ENCODE measurements around the gene SOX14. TPM values are rescaled to one million over a fixed set of nuclear protein-coding genes. Genes with fewer than 3 reads are reported as not detected.

The SOX14 gene
- total RNA-seq (2014; rRNA removed; shearing (Covaris generic)) = not detected in 2 replicates
- polyA plus RNA-seq (2016; fragmentation: Nextera tagmentation; extraction: Ambion mirVana) = not detected in 2 replicates

DNA sequence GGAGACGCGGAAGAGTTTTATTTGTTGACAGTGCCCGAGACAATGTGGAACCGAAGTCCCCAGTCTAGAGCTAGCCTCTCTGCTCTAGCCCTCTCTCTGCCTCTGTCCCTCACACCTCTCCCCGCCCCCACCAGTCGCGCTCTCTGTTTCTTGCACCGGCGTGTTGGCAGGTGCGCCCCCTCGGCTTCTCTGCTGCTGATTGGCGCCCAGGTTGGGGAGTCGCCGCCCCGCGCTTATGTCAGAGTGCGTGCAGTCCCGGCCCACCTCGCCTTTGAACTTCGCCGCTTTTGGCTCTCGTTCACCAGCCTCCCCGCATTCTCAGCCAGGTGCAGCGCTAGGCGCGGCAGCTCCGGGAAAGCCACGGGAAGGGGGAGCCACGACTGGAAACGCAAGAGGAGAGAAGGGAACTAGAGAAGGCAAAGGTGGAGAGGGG, at the start of gene SOX14:
SOX14 (plus strand) TSS at position 315 of the 433 bp plus-strand sequence. CDS start 470 bp downstream, outside the sequence.
- H3K4me1 ChIP-seq (ENCODE audit: insufficient read depth) = no peaks in the 10 kb centered on the region
- H3K27me3 ChIP-seq (replicated peaks; ENCODE audit: insufficient read depth) = peaks cover 84% of the 10 kb centered on the region
- no peak within 1 kb of the TSS for H3K4me3 ChIP-seq
- no peaks in the 10 kb centered on the region for H3K36me3 ChIP-seq (ENCODE audit: low read depth)
- no peak for DNase-seq
- no peaks in the 10 kb centered on the region for H3F3A ChIP-seq (ENCODE audit: insufficient read depth)
- 1% methylated on average over 30 of the region's 30 CpGs for WGBS, 2 experiments (ENCODE audit: low coverage in 1 of 2, low lambda C conversion rate in 2 of 2, missing lambda C conversion rate in 2 of 2)
- in situ Hi-C loops (cut with MboI) = no loop called here
- TF ChIP-seq EZH2 (IDR thresholded peaks at IDR 0.05; ENCODE audit: insufficient read depth, poor library complexity, severe bottlenecking) (no peak), EZH2phosphoT487 (IDR thresholded peaks at IDR 0.05; ENCODE audit: insufficient read depth, low read depth) (no peak)
- no peaks in the 10 kb centered on the region for H3K9me2 ChIP-seq (ENCODE audit: insufficient read depth)
- H3K4me2 ChIP-seq (ENCODE audit: unreplicated experiment) = no peak within 1 kb of the TSS
- H3K9ac ChIP-seq = no peak within 1 kb of the TSS
- H3K27ac ChIP-seq = no peak within 1 kb of the TSS
- no peaks in the 10 kb centered on the region for H3K9me3 ChIP-seq (ENCODE audit: low read depth)
- no peaks in the 10 kb centered on the region for H4K20me1 ChIP-seq (ENCODE audit: insufficient read depth)
- H2AFZ ChIP-seq = no peak within 1 kb of the TSS
- no peaks in the 10 kb centered on the region for H3K79me2 ChIP-seq (ENCODE audit: insufficient read depth)

DNA sequence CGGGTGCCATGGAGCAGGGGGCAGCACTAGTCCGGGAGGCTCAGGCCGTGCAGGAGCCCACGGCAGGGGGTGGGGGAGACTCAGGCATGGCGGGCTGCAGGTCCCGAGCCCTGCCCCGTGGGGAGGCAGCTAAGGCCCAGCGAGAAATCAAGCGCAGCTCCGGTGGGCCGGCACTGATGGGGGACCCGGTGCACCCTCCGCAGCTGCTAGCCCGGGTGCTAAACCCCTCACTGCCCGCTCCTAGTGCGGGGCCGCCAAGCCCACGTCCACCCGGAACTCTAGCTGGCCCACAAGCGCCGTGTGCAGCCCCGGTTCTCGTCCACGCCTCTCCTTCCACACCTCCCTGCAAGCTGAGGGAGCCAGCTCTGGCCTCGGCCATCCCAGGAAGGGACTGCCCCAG, 49.6 kb upstream of the SOX14 start:
- no peak for DNase-seq
- H3K9ac ChIP-seq = no peak overlapping the region
- H3K36me3 ChIP-seq (ENCODE audit: low read depth) = no peaks in the 10 kb centered on the region
- no peaks in the 10 kb centered on the region for H3K9me2 ChIP-seq (ENCODE audit: insufficient read depth)
- H3K4me2 ChIP-seq (ENCODE audit: unreplicated experiment) = no peak overlapping the region
- no peaks in the 10 kb centered on the region for H3K79me2 ChIP-seq (ENCODE audit: insufficient read depth)
- no peak overlapping the region for H3K4me3 ChIP-seq
- no peak overlapping the region for H2AFZ ChIP-seq
- H3K9me3 ChIP-seq (ENCODE audit: low read depth) = no peaks in the 10 kb centered on the region
- no peaks in the 10 kb centered on the region for H4K20me1 ChIP-seq (ENCODE audit: insufficient read depth)
- H3K4me1 ChIP-seq (ENCODE audit: insufficient read depth) = no peaks in the 10 kb centered on the region
- TF ChIP-seq EZH2phosphoT487 (IDR thresholded peaks at IDR 0.05; ENCODE audit: insufficient read depth, low read depth) = no peak
- TF ChIP-seq EZH2 (IDR thresholded peaks at IDR 0.05; ENCODE audit: insufficient read depth, poor library complexity, severe bottlenecking) = no peak
- no peaks in the 10 kb centered on the region for H3K27me3 ChIP-seq (replicated peaks; ENCODE audit: insufficient read depth)
- H3K27ac ChIP-seq = no peak overlapping the region
- no peaks in the 10 kb centered on the region for H3F3A ChIP-seq (ENCODE audit: insufficient read depth)
- in situ Hi-C loops (cut with MboI) = no loop called here
- WGBS, 2 experiments (ENCODE audit: low coverage in 1 of 2, low lambda C conversion rate in 2 of 2, missing lambda C conversion rate in 2 of 2) = 39 to 76% methylated on average over 18 to 19 of the region's 25 CpGs

DNA sequence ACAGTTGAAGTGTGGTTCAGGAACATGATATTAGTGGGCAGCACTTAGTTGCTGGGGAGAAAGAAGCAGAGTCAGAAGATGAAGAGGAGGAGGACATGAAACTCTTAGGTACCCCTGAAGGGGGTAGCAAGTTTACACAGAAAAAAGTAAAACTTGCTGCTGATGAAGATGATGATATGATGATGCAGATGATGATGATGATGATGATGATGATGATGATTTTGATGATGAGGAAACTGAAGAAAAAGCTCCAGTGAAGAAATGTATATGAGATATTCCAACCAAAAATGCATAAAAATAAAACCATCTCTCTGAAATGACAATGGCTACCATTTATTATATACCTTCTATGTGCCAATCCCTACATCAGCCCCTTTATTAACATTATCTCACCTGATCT, 39.9 kb upstream of the SOX14 start:
- Histone ChIP-seq H3F3A (ENCODE audit: insufficient read depth) (no peaks in the 10 kb centered on the region), H3K4me2 (ENCODE audit: unreplicated experiment) (no peak overlapping the region), H3K9me2 (ENCODE audit: insufficient read depth) (no peaks in the 10 kb centered on the region), H3K4me1 (ENCODE audit: insufficient read depth) (no peaks in the 10 kb centered on the region), H3K79me2 (ENCODE audit: insufficient read depth) (no peaks in the 10 kb centered on the region), H4K20me1 (ENCODE audit: insufficient read depth) (no peaks in the 10 kb centered on the region), H3K4me3 (no peak overlapping the region), H3K9ac (no peak overlapping the region), H2AFZ (no peak overlapping the region), H3K27ac (no peak overlapping the region), H3K9me3 (ENCODE audit: low read depth) (no peaks in the 10 kb centered on the region), H3K36me3 (ENCODE audit: low read depth) (no peaks in the 10 kb centered on the region), H3K27me3 (replicated peaks; ENCODE audit: insufficient read depth) (no peaks in the 10 kb centered on the region)
- TF ChIP-seq EZH2phosphoT487 (IDR thresholded peaks at IDR 0.05; ENCODE audit: insufficient read depth, low read depth) (no peak), EZH2 (IDR thresholded peaks at IDR 0.05; ENCODE audit: insufficient read depth, poor library complexity, severe bottlenecking) (no peak)
- in situ Hi-C loops (cut with MboI) = no loop called here
- no peak for DNase-seq

DNA sequence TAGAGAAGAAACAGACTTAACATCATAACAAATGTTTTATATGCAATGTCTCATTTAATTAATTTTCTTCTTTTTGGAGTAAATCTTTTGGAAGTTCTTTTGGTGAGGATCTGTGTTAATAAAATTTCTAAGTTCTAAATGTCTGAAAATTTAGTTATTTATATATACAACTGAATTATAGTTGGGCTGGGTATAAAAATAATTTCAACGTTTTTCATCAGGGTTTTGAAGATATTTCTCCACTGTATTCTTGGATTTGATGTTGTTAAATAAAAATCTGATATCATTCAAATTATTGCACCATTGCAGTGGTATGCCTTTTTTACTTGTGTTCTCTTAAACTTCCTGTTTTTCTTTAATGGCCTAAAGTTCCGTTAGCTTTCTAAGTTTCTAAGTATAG, 26.9 kb upstream of the SOX14 start:
- H2AFZ ChIP-seq = no peak overlapping the region
- no peaks in the 10 kb centered on the region for H3K27me3 ChIP-seq (replicated peaks; ENCODE audit: insufficient read depth)
- DNase-seq = no peak
- TF ChIP-seq EZH2phosphoT487 (IDR thresholded peaks at IDR 0.05; ENCODE audit: insufficient read depth, low read depth) = no peak
- no peaks in the 10 kb centered on the region for H4K20me1 ChIP-seq (ENCODE audit: insufficient read depth)
- 9 to 20% methylated on average over 2 of the region's 2 CpGs for WGBS, 2 experiments (ENCODE audit: low coverage in 1 of 2, low lambda C conversion rate in 2 of 2, missing lambda C conversion rate in 2 of 2)
- H3K79me2 ChIP-seq (ENCODE audit: insufficient read depth) = no peaks in the 10 kb centered on the region
- no peaks in the 10 kb centered on the region for H3K36me3 ChIP-seq (ENCODE audit: low read depth)
- H3F3A ChIP-seq (ENCODE audit: insufficient read depth) = no peaks in the 10 kb centered on the region
- no peak overlapping the region for H3K4me2 ChIP-seq (ENCODE audit: unreplicated experiment)
- no peak overlapping the region for H3K9ac ChIP-seq
- in situ Hi-C loops (cut with MboI) = no loop called here
- H3K4me3 ChIP-seq = no peak overlapping the region
- no peaks in the 10 kb centered on the region for H3K9me2 ChIP-seq (ENCODE audit: insufficient read depth)
- H3K27ac ChIP-seq = no peak overlapping the region
- H3K4me1 ChIP-seq (ENCODE audit: insufficient read depth) = no peaks in the 10 kb centered on the region
- H3K9me3 ChIP-seq (ENCODE audit: low read depth) = peaks cover 4% of the 10 kb centered on the region

DNA sequence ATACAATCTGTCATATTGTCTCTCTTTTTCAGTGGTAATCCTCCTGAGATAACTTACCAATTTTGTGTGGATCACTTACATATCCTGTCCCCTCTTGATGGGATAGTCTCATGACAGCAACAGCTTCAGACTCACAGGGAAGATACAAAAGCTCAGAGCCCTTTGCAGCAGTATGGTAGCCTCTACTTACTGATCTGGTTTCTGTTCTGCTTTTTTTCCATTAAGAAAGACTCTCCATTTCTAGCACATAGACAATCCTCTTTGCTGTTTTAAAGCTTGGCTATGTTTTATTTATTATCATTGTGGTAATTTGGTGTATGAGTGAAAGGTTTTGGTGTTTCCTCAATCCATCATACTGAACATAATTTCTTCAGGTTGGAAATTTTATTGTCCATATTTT, 25.4 kb upstream of the SOX14 start:
- Histone ChIP-seq H3K9me2 (ENCODE audit: insufficient read depth) (no peaks in the 10 kb centered on the region), H3K79me2 (ENCODE audit: insufficient read depth) (no peaks in the 10 kb centered on the region), H3K4me2 (ENCODE audit: unreplicated experiment) (no peak overlapping the region), H4K20me1 (ENCODE audit: insufficient read depth) (no peaks in the 10 kb centered on the region), H3K27ac (no peak overlapping the region), H3K4me1 (ENCODE audit: insufficient read depth) (no peaks in the 10 kb centered on the region), H3K36me3 (ENCODE audit: low read depth) (no peaks in the 10 kb centered on the region), H2AFZ (no peak overlapping the region), H3K27me3 (replicated peaks; ENCODE audit: insufficient read depth) (no peaks in the 10 kb centered on the region), H3K9ac (no peak overlapping the region), H3K9me3 (ENCODE audit: low read depth) (peaks cover 4% of the 10 kb centered on the region), H3F3A (ENCODE audit: insufficient read depth) (no peaks in the 10 kb centered on the region), H3K4me3 (no peak overlapping the region)
- DNase-seq = no peak
- TF ChIP-seq EZH2 (IDR thresholded peaks at IDR 0.05; ENCODE audit: insufficient read depth, poor library complexity, severe bottlenecking) (no peak), EZH2phosphoT487 (IDR thresholded peaks at IDR 0.05; ENCODE audit: insufficient read depth, low read depth) (no peak)
- in situ Hi-C loops (cut with MboI) = no loop called here

Data from GM23248 (cell line).